OCI-LY1 (cell line): ENCODE measurements around the gene MAGEA3.

Source experiments
- H2AFZ ChIP-seq: fragments of 200-600 bp; sonication (generic), shearing (Covaris generic); 2 replicates; pipeline ENCODE4 v1.6.0; 2014; ENCODE audit warnings: antibody characterized with exemption, mild to moderate bottlenecking, low read length
- H3F3A ChIP-seq: fragments of 200-600 bp; sonication (generic), shearing (Covaris generic); 2 replicates; pipeline ENCODE4 v1.6.0; 2014; ENCODE audit warnings: mild to moderate bottlenecking, antibody characterized with exemption, low read length, moderate library complexity; ENCODE audit not compliant: insufficient read depth
- H3K27ac ChIP-seq: fragments of 200-600 bp; sonication (generic); 2 replicates; pipeline ENCODE4 v1.5.1; 2014; ENCODE audit warnings: low read length, mixed run types, mild to moderate bottlenecking, low read depth; ENCODE audit not compliant: poor library complexity, severe bottlenecking
- H3K27me3 ChIP-seq: fragments of 200-600 bp; sonication (generic); 2 replicates; pipeline ENCODE4 v1.6.0; 2014; ENCODE audit warnings: antibody characterized with exemption, mild to moderate bottlenecking, low read length, moderate library complexity; ENCODE audit not compliant: insufficient read depth
- H3K36me3 ChIP-seq: fragments of 200-600 bp; sonication (generic); 2 replicates; pipeline ENCODE4 v1.6.1; 2014; ENCODE audit warnings: mild to moderate bottlenecking, antibody characterized with exemption, low read length, moderate library complexity, mixed read lengths; ENCODE audit not compliant: insufficient read depth
- H3K4me1 ChIP-seq: fragments of 200-600 bp; sonication (generic); 2 replicates; pipeline ENCODE4 v1.5.1; 2014; ENCODE audit warnings: mild to moderate bottlenecking, low read length, moderate library complexity; ENCODE audit not compliant: insufficient read depth, severe bottlenecking
- H3K4me2 ChIP-seq: fragments of 200-600 bp; sonication (generic), shearing (Covaris generic); 2 replicates; pipeline ENCODE4 v1.6.1; 2014; ENCODE audit warnings: low read length
- H3K4me3 ChIP-seq: fragments of 200-600 bp; sonication (generic); 2 replicates; pipeline ENCODE4 v1.5.1; 2014; ENCODE audit warnings: low read length, low read depth, mild to moderate bottlenecking, mixed read lengths; ENCODE audit not compliant: poor library complexity, severe bottlenecking
- H3K79me2 ChIP-seq: fragments of 200-600 bp; shearing (Covaris generic); 2 replicates; pipeline ENCODE4 v1.6.1; 2016; ENCODE audit warnings: mixed run types, low read length, mixed read lengths; ENCODE audit not compliant: insufficient read depth
- H3K9ac ChIP-seq: fragments of 200-600 bp; sonication (generic), shearing (Covaris generic); 2 replicates; pipeline ENCODE4 v1.6.1; 2014; ENCODE audit warnings: mild to moderate bottlenecking, low read length, mixed read lengths
- H3K9me2 ChIP-seq: fragments of 200-600 bp; sonication (generic), shearing (Covaris generic); 2 replicates; pipeline ENCODE4 v1.6.1; 2014; ENCODE audit warnings: low read depth, mild to moderate bottlenecking, low read length, mixed read lengths
- H3K9me3 ChIP-seq: fragments of 200-600 bp; shearing (Covaris generic); 2 replicates; pipeline ENCODE4 v1.6.1; 2014; ENCODE audit warnings: low read length, mixed read lengths
- H4K20me1 ChIP-seq: fragments of 200-600 bp; sonication (generic), shearing (Covaris generic); 2 replicates; pipeline ENCODE4 v1.6.0; 2016; ENCODE audit warnings: mild to moderate bottlenecking, low read length; ENCODE audit not compliant: insufficient read depth
- CTCF ChIP-seq: fragments of 200-600 bp; sonication (generic), shearing (Covaris generic); IDR thresholded peaks from 2 replicates; pipeline ENCODE4 v1.5.1; 2017; ENCODE audit warnings: mild to moderate bottlenecking, antibody characterized with exemption, low read length, moderate library complexity, mixed read lengths
- EZH2 ChIP-seq: fragments of 200-600 bp; sonication (generic), shearing (Covaris generic); IDR thresholded peaks from 2 replicates; pipeline ENCODE4 v1.8.0; 2017; ENCODE audit warnings: borderline replicate concordance, mixed run types, mild to moderate bottlenecking, antibody characterized with exemption, low read length, moderate library complexity, mixed read lengths

MAGEA3 gene

DNA sequence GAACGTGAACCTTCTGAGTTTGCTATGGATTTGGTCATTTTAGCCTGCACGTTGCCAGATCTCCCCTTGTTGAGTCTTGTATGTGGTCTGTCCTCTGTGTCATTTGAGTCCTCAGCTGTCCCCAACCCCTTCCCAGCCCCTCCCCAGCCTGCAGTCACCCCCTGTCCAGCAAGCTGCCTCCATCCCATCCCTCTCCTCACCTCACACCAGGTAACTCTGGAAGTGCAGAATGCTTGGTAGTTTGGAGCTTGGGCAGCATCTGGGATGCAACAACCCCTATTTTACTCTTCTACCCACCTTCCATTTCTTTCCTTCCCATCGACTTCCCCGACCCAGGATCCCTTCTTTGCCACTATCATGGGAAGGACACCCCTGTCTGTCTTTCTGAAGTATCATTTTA lies 42.5 kb upstream of the MAGEA3 start:
- no peaks in the 10 kb centered on the region for H3K9me2 ChIP-seq
- H4K20me1 ChIP-seq: no peaks in the 10 kb centered on the region
- no peaks in the 10 kb centered on the region for H3K27me3 ChIP-seq
- TF ChIP-seq CTCF (no peak), EZH2 (no peak)
- no peak overlapping the region for H3K4me2 ChIP-seq
- H3K36me3 ChIP-seq: no peaks in the 10 kb centered on the region
- H3K79me2 ChIP-seq: no peaks in the 10 kb centered on the region
- H3K27ac ChIP-seq: no peak overlapping the region
- H3K9ac ChIP-seq: no peak overlapping the region
- no peak overlapping the region for H2AFZ ChIP-seq
- H3K9me3 ChIP-seq: no peaks in the 10 kb centered on the region
- no peaks in the 10 kb centered on the region for H3K4me1 ChIP-seq
- H3K4me3 ChIP-seq: no peak overlapping the region
- no peaks in the 10 kb centered on the region for H3F3A ChIP-seq

DNA sequence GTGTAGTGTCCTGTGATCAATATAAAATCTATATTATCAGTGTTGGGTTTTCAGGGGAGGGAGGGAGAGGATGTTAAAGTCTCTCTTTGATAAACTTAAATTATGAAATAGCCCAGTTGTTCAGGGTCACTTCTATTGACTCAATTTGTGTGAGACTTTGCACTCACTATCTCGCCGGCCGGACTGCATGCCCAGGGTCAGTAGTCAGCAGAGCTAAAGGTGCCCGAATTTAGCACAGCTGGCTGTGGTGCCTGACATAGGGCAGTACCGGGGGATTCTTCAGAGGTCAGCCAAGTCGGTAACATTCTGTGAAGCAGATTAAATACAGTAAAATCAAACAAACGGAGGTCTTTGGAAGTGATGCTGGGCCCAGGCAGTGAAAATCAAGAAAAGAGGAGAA lies 41.7 kb upstream of the MAGEA3 start:
- H3K79me2 ChIP-seq: no peaks in the 10 kb centered on the region
- no peaks in the 10 kb centered on the region for H3K4me1 ChIP-seq
- no peaks in the 10 kb centered on the region for H3K9me3 ChIP-seq
- H3K9me2 ChIP-seq: no peaks in the 10 kb centered on the region
- no peak overlapping the region for H3K9ac ChIP-seq
- no peak overlapping the region for H3K27ac ChIP-seq
- H3K27me3 ChIP-seq: no peaks in the 10 kb centered on the region
- H3K4me3 ChIP-seq: no peak overlapping the region
- TF ChIP-seq EZH2 (no peak), CTCF (no peak)
- H3K4me2 ChIP-seq: no peak overlapping the region
- no peak overlapping the region for H2AFZ ChIP-seq
- H3F3A ChIP-seq: no peaks in the 10 kb centered on the region
- no peaks in the 10 kb centered on the region for H4K20me1 ChIP-seq
- no peaks in the 10 kb centered on the region for H3K36me3 ChIP-seq

- no peaks in the 10 kb centered on the region for H4K20me1 ChIP-seq
- H3K4me1 ChIP-seq: no peaks in the 10 kb centered on the region
- H3K36me3 ChIP-seq: no peaks in the 10 kb centered on the region
- H3K9me2 ChIP-seq: no peaks in the 10 kb centered on the region
- H3K4me3 ChIP-seq: no peak overlapping the region
- no peak overlapping the region for H3K9ac ChIP-seq
- H3K9me3 ChIP-seq: no peaks in the 10 kb centered on the region
- no peaks in the 10 kb centered on the region for H3K27me3 ChIP-seq
- no peak overlapping the region for H2AFZ ChIP-seq
- no peaks in the 10 kb centered on the region for H3K79me2 ChIP-seq
- H3K27ac ChIP-seq: no peak overlapping the region
- no peak overlapping the region for H3K4me2 ChIP-seq
- H3F3A ChIP-seq: no peaks in the 10 kb centered on the region
- TF ChIP-seq CTCF (peak; percentile 34; the same call in 1 of the 2 replicates), EZH2 (no peak)
Observed at GRCh38 chrX:152658302-152658701, 40.3 kb upstream of the MAGEA3 start.
